ENCODE data around the gene POU3F1. TPM values are rescaled to one million over a fixed set of nuclear protein-coding genes. Genes with fewer than 3 reads are reported as not detected.

POU3F1 gene
- total and polyA plus RNA-seq, 9 donors = 0.04 to 0.53 (median 0.15) TPM; not detected in 4

DNA sequence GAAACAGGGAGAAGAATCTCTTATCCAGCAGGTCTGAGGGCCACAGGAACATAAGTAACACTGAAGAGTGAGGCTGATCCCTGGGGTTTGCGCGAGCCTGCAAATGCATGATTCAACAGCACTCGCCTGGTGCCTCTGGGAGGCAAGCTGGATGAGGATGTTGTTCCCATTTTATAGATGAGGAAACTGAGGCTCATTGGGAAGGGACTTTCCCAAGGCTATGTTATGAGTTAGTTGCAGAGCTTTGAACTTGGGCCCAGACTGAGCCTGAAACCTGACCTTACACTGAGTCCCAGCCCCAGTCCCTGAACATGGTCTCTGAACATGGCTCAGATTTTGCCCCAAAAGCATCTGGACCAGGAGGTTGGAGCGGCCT lies 27.7 kb upstream of the POU3F1 start:
- TF ChIP-seq EP300 (IDR thresholded peaks at IDR 0.05) (no peak), POLR2A (IDR thresholded peaks at IDR 0.05) (no peak)
- TF ChIP-seq, protein P1, sequence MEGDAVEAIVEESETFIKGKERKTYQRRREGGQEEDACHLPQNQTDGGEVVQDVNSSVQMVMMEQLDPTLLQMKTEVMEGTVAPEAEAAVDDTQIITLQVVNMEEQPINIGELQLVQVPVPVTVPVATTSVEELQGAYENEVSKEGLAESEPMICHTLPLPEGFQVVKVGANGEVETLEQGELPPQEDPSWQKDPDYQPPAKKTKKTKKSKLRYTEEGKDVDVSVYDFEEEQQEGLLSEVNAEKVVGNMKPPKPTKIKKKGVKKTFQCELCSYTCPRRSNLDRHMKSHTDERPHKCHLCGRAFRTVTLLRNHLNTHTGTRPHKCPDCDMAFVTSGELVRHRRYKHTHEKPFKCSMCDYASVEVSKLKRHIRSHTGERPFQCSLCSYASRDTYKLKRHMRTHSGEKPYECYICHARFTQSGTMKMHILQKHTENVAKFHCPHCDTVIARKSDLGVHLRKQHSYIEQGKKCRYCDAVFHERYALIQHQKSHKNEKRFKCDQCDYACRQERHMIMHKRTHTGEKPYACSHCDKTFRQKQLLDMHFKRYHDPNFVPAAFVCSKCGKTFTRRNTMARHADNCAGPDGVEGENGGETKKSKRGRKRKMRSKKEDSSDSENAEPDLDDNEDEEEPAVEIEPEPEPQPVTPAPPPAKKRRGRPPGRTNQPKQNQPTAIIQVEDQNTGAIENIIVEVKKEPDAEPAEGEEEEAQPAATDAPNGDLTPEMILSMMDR (IDR thresholded peaks at IDR 0.05) = no peak
- no peak for DNase-seq
- Histone ChIP-seq H3K27me3 (no peaks in the 10 kb centered on the region), H3K9me3 (no peaks in the 10 kb centered on the region), H3K36me3 (no peaks in the 10 kb centered on the region), H3K4me1 (ENCODE audit: insufficient read depth) (no peaks in the 10 kb centered on the region), H3K27ac (no peak overlapping the region), H3K4me3 (no peak overlapping the region)
- intact Hi-C loops (cut with DNase I) = no loop called here
- 87 to 91% (median 90%) methylated on average over 4 of the region's 4 CpGs for WGBS, 3 donors

DNA sequence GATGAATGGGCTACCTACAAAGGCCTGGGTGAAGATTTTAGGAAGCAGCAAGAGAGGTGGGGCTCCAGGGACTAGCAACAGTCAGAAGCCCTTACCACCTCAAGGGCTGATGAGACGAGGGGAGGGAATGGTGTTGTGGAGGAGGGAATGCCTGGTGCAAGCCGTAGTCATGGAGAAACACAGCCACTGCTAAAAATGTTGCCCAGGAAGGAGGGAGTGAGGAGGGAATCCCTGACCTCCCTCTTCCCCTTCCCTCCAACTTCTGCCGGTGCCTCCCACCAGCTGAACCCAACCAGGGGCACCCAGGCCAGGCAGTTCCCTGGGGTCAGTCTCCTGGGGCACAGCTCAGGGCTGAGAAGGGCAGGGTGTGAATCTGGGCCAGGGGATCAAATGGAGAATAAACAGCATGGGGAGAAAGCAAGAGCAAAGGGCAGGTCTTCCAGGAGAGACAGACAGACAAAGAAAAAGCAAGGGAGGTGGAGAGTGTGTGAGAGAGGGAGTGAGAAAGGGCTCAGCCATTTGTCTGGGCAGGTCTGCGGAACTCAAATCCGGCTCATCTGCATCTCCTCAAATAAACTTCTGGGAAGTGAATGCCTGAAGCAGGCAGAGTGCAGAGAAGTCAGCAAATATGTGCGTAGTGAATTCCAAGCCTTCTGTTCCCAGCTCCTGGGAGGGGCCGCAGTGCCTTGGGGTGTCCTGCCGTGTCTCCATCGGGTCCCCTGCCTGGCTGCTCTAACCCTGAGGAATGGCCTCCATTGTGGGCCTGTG lies 27.1 kb upstream of the POU3F1 start:
- WGBS, 3 donors = 45 to 60% (median 59%) methylated on average over 9 of the region's 9 CpGs
- H3K27me3 ChIP-seq = no peaks in the 10 kb centered on the region
- H3K9me3 ChIP-seq = no peaks in the 10 kb centered on the region
- no peaks in the 10 kb centered on the region for H3K4me1 ChIP-seq (ENCODE audit: insufficient read depth)
- no peak overlapping the region for H3K27ac ChIP-seq
- TF ChIP-seq EP300 (IDR thresholded peaks at IDR 0.05) (no peak), POLR2A (IDR thresholded peaks at IDR 0.05) (no peak)
- TF ChIP-seq, protein P1 (IDR thresholded peaks at IDR 0.05) = no peak
- no peaks in the 10 kb centered on the region for H3K36me3 ChIP-seq
- DNase-seq = no peak
- no peak overlapping the region for H3K4me3 ChIP-seq
- intact Hi-C loops (cut with DNase I) = no loop called here

DNA sequence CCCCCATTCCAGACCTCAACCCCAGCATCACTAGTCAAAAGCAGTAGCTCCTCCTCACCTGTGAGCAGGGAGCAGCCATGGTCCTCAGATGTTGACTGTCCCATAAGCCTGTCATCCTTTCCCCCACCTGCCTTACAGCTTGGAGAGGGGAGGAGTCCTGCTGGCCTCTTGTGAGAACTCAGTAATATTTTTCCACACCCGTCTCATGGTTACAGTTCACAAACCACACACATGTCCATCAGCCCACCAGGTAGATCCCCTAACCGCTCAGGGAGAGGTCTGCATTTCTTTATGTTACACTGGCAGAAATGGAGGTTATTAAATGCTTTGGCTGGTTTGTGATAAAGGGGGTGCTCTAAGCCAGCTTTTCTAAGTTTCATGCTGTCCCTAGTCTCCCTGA lies 26.3 kb upstream of the POU3F1 start:
- TF ChIP-seq, protein P1 (IDR thresholded peaks at IDR 0.05) = no peak
- TF ChIP-seq EP300 (IDR thresholded peaks at IDR 0.05) (no peak), POLR2A (IDR thresholded peaks at IDR 0.05) (no peak)
- Histone ChIP-seq H3K27me3 (no peaks in the 10 kb centered on the region), H3K36me3 (no peaks in the 10 kb centered on the region), H3K9me3 (no peaks in the 10 kb centered on the region), H3K27ac (no peak overlapping the region), H3K4me1 (ENCODE audit: insufficient read depth) (no peaks in the 10 kb centered on the region), H3K4me3 (no peak overlapping the region)
- 77 to 88% (median 85%) methylated on average over 2 of the region's 2 CpGs for WGBS, 3 donors
- intact Hi-C loops (cut with DNase I) = no loop called here
- DNase-seq = no peak

DNA sequence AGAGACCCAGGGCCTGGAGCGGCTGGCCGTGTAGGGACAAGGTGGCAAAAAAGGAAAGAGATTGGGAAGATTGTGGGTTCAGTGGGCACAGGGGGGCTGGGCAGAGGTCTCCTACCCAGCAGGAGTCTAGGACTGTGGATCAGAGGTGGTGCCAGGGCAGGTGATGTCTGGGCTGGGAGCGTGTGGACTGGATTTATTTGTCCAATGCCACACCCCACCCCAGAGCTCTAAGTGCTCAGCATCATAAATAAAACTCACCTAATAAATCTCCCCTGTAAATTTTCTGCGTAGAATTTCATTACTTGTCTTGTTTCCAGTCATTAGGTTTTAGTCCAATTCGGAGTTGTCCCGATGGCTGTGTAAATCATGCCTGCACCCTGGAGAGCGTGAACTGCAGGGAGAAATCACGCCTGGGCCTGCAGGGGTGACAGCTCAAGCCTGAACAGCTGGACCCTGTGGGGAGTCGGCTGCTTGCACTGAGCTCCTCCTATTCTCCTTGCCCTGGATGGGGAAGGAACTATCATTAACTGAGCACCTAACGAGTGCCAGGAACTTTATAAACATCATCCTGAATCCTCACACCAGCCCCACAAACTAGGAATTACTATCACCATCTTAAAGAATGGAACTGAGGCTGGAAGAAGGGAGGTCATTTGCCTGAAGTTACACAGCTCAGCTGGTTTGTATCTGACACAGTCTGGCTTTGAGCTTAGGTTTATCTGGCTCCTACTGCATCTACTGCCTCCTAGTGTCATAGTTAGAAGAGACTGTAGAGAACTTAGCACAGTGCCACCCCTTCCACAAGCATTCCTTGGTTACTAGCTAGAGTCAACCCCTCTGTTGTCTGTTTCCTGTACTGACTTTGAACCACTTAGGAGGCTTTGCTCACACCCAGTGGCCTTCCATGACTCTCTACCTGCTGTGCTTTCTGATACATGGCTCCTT lies 25.0 kb upstream of the POU3F1 start:
- Histone ChIP-seq H3K4me1 (ENCODE audit: insufficient read depth) (no peaks in the 10 kb centered on the region), H3K4me3 (no peak overlapping the region), H3K36me3 (no peaks in the 10 kb centered on the region), H3K27ac (no peak overlapping the region), H3K27me3 (no peaks in the 10 kb centered on the region), H3K9me3 (no peaks in the 10 kb centered on the region)
- DNase-seq = no peak
- WGBS, 3 donors = 50 to 56% (median 55%) methylated on average over 10 of the region's 10 CpGs
- TF ChIP-seq POLR2A (IDR thresholded peaks at IDR 0.05) = no peak
- TF ChIP-seq, protein P1 (IDR thresholded peaks at IDR 0.05) = no peak
- TF ChIP-seq EP300 (IDR thresholded peaks at IDR 0.05) = no peak
- intact Hi-C loops (cut with DNase I) = no loop called here

Data from ovary (tissue), 9 donors.